ENCODE data around the gene CRIM1.

DNA sequence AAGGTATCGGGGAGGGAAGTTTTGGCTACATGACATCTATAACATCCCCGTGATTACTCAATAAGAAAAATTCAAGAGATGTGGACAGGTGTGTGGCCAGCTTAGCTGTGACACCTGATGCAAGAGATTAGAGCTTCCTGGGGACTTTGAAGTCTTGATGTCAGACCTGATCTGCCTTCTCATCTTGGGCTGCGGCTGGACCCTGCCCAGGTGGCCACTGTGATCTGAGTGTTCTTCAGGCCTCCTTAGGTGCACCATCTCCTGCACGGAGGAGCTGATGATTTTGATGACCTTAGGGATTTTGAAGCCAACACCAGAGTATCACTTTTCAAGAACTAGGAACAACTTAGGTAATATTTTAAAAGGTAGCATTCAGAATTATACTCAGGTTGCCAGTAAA is 128.9 kb downstream of the CRIM1 start:
- TF ChIP-seq YY1 (IDR thresholded peaks at IDR 0.05; ENCODE audit: insufficient read depth, insufficient read length) (no peak), SUZ12 (IDR thresholded peaks at IDR 0.05; ENCODE audit: extremely low read depth, insufficient read depth, insufficient read length) (no peak)
